ENCODE measurements around the gene EZH2.

GRCh38 chr7:148770004-148770403 lies 114.1 kb downstream of the EZH2 start:
- TF ChIP-seq, protein P1, sequence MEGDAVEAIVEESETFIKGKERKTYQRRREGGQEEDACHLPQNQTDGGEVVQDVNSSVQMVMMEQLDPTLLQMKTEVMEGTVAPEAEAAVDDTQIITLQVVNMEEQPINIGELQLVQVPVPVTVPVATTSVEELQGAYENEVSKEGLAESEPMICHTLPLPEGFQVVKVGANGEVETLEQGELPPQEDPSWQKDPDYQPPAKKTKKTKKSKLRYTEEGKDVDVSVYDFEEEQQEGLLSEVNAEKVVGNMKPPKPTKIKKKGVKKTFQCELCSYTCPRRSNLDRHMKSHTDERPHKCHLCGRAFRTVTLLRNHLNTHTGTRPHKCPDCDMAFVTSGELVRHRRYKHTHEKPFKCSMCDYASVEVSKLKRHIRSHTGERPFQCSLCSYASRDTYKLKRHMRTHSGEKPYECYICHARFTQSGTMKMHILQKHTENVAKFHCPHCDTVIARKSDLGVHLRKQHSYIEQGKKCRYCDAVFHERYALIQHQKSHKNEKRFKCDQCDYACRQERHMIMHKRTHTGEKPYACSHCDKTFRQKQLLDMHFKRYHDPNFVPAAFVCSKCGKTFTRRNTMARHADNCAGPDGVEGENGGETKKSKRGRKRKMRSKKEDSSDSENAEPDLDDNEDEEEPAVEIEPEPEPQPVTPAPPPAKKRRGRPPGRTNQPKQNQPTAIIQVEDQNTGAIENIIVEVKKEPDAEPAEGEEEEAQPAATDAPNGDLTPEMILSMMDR (IDR thresholded peaks at IDR 0.05; ENCODE audit: insufficient read depth, low read depth, low read length) = no peak
- TF ChIP-seq EZH2 (IDR thresholded peaks at IDR 0.05; ENCODE audit: insufficient read depth, low read length) = no peak

Data from astrocyte (in vitro differentiated cells and primary cell).